Heart left ventricle (tissue), 13 donors: Measurements from ENCODE around the gene DPH5.
"Not testable (repeated sequence)": the region's sequence is repeated elsewhere in the genome, so short reads cannot be mapped to it uniquely, and the experiment has no call there.

Experiments used
- CTCF ChIP-seq, 12 donors: fragments of 200-600 bp; sonication (generic) in 4 of 12; IDR thresholded peaks; one replicate each; pipeline versions ENCODE4 v1.5.0 to v1.8.0; 2018 to 2022; ENCODE audit warnings: antibody characterized with exemption in 12 of 12, mild to moderate bottlenecking in 5 of 12
- POLR2A ChIP-seq, 2 donors: fragments of 450-650 bp; IDR thresholded peaks; one replicate each; pipeline ENCODE4 v1.6.1; 2017; ENCODE audit warnings: antibody characterized with exemption in 2 of 2, mild to moderate bottlenecking in 2 of 2, moderate library complexity in 2 of 2
- donor health status: ischemic (EF 13 %, LVEDD 7.1; RV severe dilation, severe dysfunction).
- donor health status: DM: no; HTN: yes; CAD: no.
- donor health status: DM: no; HTN: no; CAD: no.
- donor health status: ischemic (EF 25% LVEDD 6.9; RV normal size, moderate dysfunction).
- donor health status: ischemic (EF 25% LVEDD 5.7; RV mildly dilated, moderate dysfunction).
- donor health status: ischemic (EF 35%, LVEDD 5.7; RV mildly dilated, moderate dysfunction).
- donor health status: nonischemic (EF 11% LVEDD 7.7; RV severe dilation, severe dysfunction).
- donor health status: DM: yes; HTN: yes; CAD: no.
- donor health status: PGD.
- donor health status: ischemic (EF 29% LVEDD 5.4; RV normal size, mild dysfunction).
- donor health status: nonischemic (EF 23%, LVEDD 6.1; RV moderate dilation, normal function).

GRCh38 chr1:100946064-100946463 lies 79.5 kb downstream of the DPH5 start:
- not testable (repeated sequence) for TF ChIP-seq CTCF, POLR2A (IDR thresholded peaks at IDR 0.05)
